GM12878 (cell line): ENCODE measurements around the gene B4GALT3. TPM values are rescaled to one million over a fixed set of nuclear protein-coding genes. Genes with fewer than 3 reads are reported as not detected.
A peak's percentile ranks its signal among the peaks of the same experiment; 100 is the strongest.

Source experiments
- BCL3 ChIP-seq: IDR thresholded peaks from 2 replicates; pipeline ENCODE4 v1.6.1; 2011; ENCODE audit warnings: borderline replicate concordance, low read depth, mild to moderate bottlenecking, moderate library complexity, low read length; ENCODE audit not compliant: insufficient read depth, poor library complexity, severe bottlenecking
- CREM ChIP-seq: IDR thresholded peaks from 2 replicates; pipeline ENCODE4 v1.6.1; 2014; ENCODE audit warnings: antibody characterized with exemption, low read depth
- MAX ChIP-seq: IDR thresholded peaks from 2 replicates; pipeline ENCODE4 v1.6.1; 2012; ENCODE audit warnings: low read depth, low read length, improper control_type of control experiment
- MLLT1 ChIP-seq: fragments of 450-650 bp; IDR thresholded peaks from 2 replicates; pipeline ENCODE4 v1.6.1; 2016; ENCODE audit warnings: mild to moderate bottlenecking
- NFYA ChIP-seq: IDR thresholded peaks from 2 replicates; pipeline ENCODE4 v1.6.1; 2011; ENCODE audit warnings: low read depth, mild to moderate bottlenecking, low read length, improper control_type of control experiment, borderline replicate concordance
- NRF1 ChIP-seq: conservative IDR thresholded peaks from 2 replicates; pipeline ENCODE4 v1.6.1; 2011; ENCODE audit warnings: mild to moderate bottlenecking, low read depth, low read length, improper control_type of control experiment
- PAX5 ChIP-seq: IDR thresholded peaks from 2 replicates; pipeline ENCODE4 v1.6.1; 2011; ENCODE audit warnings: low read depth, low read length, borderline replicate concordance
- SIN3A ChIP-seq: IDR thresholded peaks from 2 replicates; pipeline ENCODE4 v1.6.1; 2012; ENCODE audit warnings: low read depth, low read length, improper control_type of control experiment
- SKIL ChIP-seq: fragments of 450-650 bp; IDR thresholded peaks from 2 replicates; pipeline ENCODE4 v1.6.1; 2017; ENCODE audit warnings: mild to moderate bottlenecking, low read depth, inconsistent platforms; ENCODE audit not compliant: poor library complexity, severe bottlenecking
- ZBTB4 ChIP-seq: fragments of 450-650 bp; formaldehyde crosslinking; IDR thresholded peaks from 2 replicates; pipeline ENCODE4 v1.4.0; 2022; ENCODE audit warnings: mild to moderate bottlenecking, moderate library complexity
- ZNF24 ChIP-seq: fragments of 450-650 bp; IDR thresholded peaks from 2 replicates; pipeline ENCODE4 v1.6.1; 2017; ENCODE audit warnings: antibody characterized with exemption, mild to moderate bottlenecking
- ZSCAN29 ChIP-seq: fragments of 450-650 bp; IDR thresholded peaks from 2 replicates; pipeline ENCODE4 v1.6.1; 2017; ENCODE audit warnings: mild to moderate bottlenecking, moderate library complexity
- polyA plus RNA-seq, 11 experiments: library from polyadenylated mRNA; depleted of rRNA in 4 of 11; unstranded in 6 of 11; stranded (reverse) in 5 of 11; fragments of >200 nt; fragmentation: Nextera tagmentation in 4 of 11; fragmentation: Illumina TruSeq in 1 of 11; extraction: Ambion mirVana in 4 of 11; extraction: Trizol in 1 of 11; gene quantifications; 1 replicate in 1 of 11; 2 replicates in 10 of 11; pipeline versions ENCODE4 v1.2.1 to v1.2.3, GENCODE V29; 2011 to 2016; ENCODE audit warnings: inconsistent platforms in 2 of 11, missing spikeins in 2 of 11, low read depth in 1 of 11
- total RNA-seq, 4 experiments: library from RNA; depleted of rRNA in 3 of 4; stranded (reverse); fragments of >200 nt in 3 of 4; fragmentation: Illumina TruSeq in 1 of 4; extraction: Trizol in 1 of 4; gene quantifications; 2 replicates each; pipeline versions ENCODE4 v1.2.1 to v1.2.3, GENCODE V29; 2013 to 2021

B4GALT3 gene
- total and polyA plus RNA-seq, 10 of the 15 experiments (the other 5 are each of a cell fraction or from before 2014, with no cell fraction given): 27.1 to 58.9 (median 42.6) TPM

GRCh38 chr1:161177936-161178244, 583 bp upstream of the B4GALT3 start (continued):
- no peak for TF ChIP-seq BCL3
- no peak for TF ChIP-seq CREM
- no peak for TF ChIP-seq ZNF24
- TF ChIP-seq MLLT1: peak; percentile 93; the same call in 1 of the 2 replicates
- no peak for TF ChIP-seq NFYA
- no peak for TF ChIP-seq NRF1
- no peak for TF ChIP-seq SIN3A
- no peak for TF ChIP-seq PAX5
- TF ChIP-seq SKIL: no peak
- TF ChIP-seq ZBTB4 (CRISPR knock-in tag): no peak
- TF ChIP-seq MAX: no peak
- no peak for TF ChIP-seq ZSCAN29
- TF ChIP-seq, all 136 proteins: peak for 2
